Neural cell (in vitro differentiated cells): ENCODE data around the gene PHYH. TPM values are rescaled to one million over a fixed set of nuclear protein-coding genes. Genes with fewer than 3 reads are reported as not detected.
"Not testable (repeated sequence)": the region's sequence is repeated elsewhere in the genome, so short reads cannot be mapped to it uniquely, and the experiment has no call there.

ENCODE experiments used
- H2AFZ ChIP-seq: fragments of 200-600, 300-800 bp; sonication (generic), shearing (Covaris generic); 2 replicates; pipeline ENCODE4 v1.6.0; 2014; ENCODE audit warnings: low read depth, mild to moderate bottlenecking, antibody characterized with exemption, low read length, moderate library complexity
- H3F3A ChIP-seq: fragments of 200-600 bp; shearing (Covaris generic); 2 replicates; pipeline ENCODE4 v1.6.1; 2016; ENCODE audit warnings: mild to moderate bottlenecking, moderate library complexity, mixed read lengths, antibody characterized with exemption, low read length; ENCODE audit not compliant: insufficient read depth, poor library complexity, severe bottlenecking
- H3K27ac ChIP-seq: fragments of 200-600, 300-800 bp; sonication (generic), shearing (Covaris generic); 2 replicates; pipeline ENCODE4 v1.5.1; 2014; ENCODE audit warnings: mild to moderate bottlenecking, low read length, moderate library complexity
- H3K27me3 ChIP-seq: fragments of 300-800, 200-600 bp; sonication (generic), shearing (Covaris generic); 2 replicates; pipeline ENCODE4 v1.6.0; 2014; ENCODE audit warnings: mild to moderate bottlenecking, low read depth, low read length, moderate library complexity; ENCODE audit not compliant: insufficient read depth
- H3K36me3 ChIP-seq: fragments of 300-800, 200-600 bp; sonication (generic), shearing (Covaris generic); 2 replicates; pipeline ENCODE4 v1.5.1; 2014; ENCODE audit warnings: mild to moderate bottlenecking, antibody characterized with exemption, low read length, moderate library complexity; ENCODE audit not compliant: insufficient read depth
- H3K4me2 ChIP-seq: fragments of 300-800, 200-600 bp; sonication (generic), shearing (Covaris generic); 2 replicates; pipeline ENCODE4 v1.6.0; 2014; ENCODE audit warnings: mild to moderate bottlenecking, low read length
- H3K4me3 ChIP-seq: fragments of 300-800, 200-600 bp; sonication (generic), shearing (Covaris generic); 2 replicates; pipeline ENCODE4 v1.5.1; 2014; ENCODE audit warnings: mild to moderate bottlenecking, low read length, moderate library complexity
- H3K79me2 ChIP-seq: fragments of 200-600 bp; shearing (Covaris generic); replicated peaks from 2 replicates; pipeline ENCODE4 v1.6.0; 2014; ENCODE audit warnings: mild to moderate bottlenecking, low read length, moderate library complexity; ENCODE audit not compliant: insufficient read depth
- H3K9ac ChIP-seq: fragments of 300-800, 200-600 bp; sonication (generic), shearing (Covaris generic); 2 replicates; pipeline ENCODE4 v1.6.1; 2016; ENCODE audit warnings: mild to moderate bottlenecking, low read length, mixed read lengths
- H3K9me2 ChIP-seq: fragments of 200-600 bp; shearing (Covaris generic); 2 replicates; pipeline ENCODE4 v1.6.1; 2016; ENCODE audit warnings: mild to moderate bottlenecking, low read length, mixed read lengths; ENCODE audit not compliant: insufficient read depth
- H3K9me3 ChIP-seq: fragments of 200-600, 300-800 bp; sonication (generic), shearing (Covaris generic); 2 replicates; pipeline ENCODE4 v1.6.1; 2016; ENCODE audit warnings: mild to moderate bottlenecking, mixed run types, low read length, moderate library complexity, mixed read lengths
- H4K20me1 ChIP-seq: fragments of 200-600 bp; shearing (Covaris generic); 2 replicates; pipeline ENCODE4 v1.6.1; 2016; ENCODE audit warnings: mild to moderate bottlenecking, mixed run types; ENCODE audit not compliant: insufficient read depth
- CTCF ChIP-seq: fragments of 450-650 bp; IDR thresholded peaks from 2 replicates; pipeline ENCODE4 v1.5.1; 2014; ENCODE audit warnings: antibody characterized with exemption, mild to moderate bottlenecking, moderate library complexity; ENCODE audit not compliant: poor library complexity, severe bottlenecking
- EP300 ChIP-seq: fragments of 450-650 bp; conservative IDR thresholded peaks from 2 replicates; pipeline ENCODE4 v1.6.1; 2014; ENCODE audit warnings: antibody characterized with exemption, mild to moderate bottlenecking, moderate library complexity; ENCODE audit not compliant: poor library complexity, severe bottlenecking
- EZH2 ChIP-seq: fragments of 200-600, 300-800 bp; shearing (Covaris generic), sonication (generic); IDR thresholded peaks from 2 replicates; pipeline ENCODE4 v1.6.1; 2014; ENCODE audit warnings: antibody characterized with exemption, low read length, borderline replicate concordance, mild to moderate bottlenecking; ENCODE audit not compliant: insufficient read depth, poor library complexity, severe bottlenecking
- MXI1 ChIP-seq: fragments of 450-650 bp; conservative IDR thresholded peaks from 2 replicates; pipeline ENCODE4 v1.6.1; 2014; ENCODE audit warnings: antibody characterized with exemption, mild to moderate bottlenecking; ENCODE audit not compliant: poor library complexity, severe bottlenecking
- POLR2AphosphoS5 ChIP-seq: IDR thresholded peaks from 2 replicates; pipeline ENCODE4 v1.6.1; 2012
- RAD21 ChIP-seq: fragments of 450-650 bp; conservative IDR thresholded peaks from 2 replicates; pipeline ENCODE4 v1.6.1; 2014; ENCODE audit warnings: antibody characterized with exemption, mild to moderate bottlenecking, moderate library complexity
- REST ChIP-seq: IDR thresholded peaks from 2 replicates; pipeline ENCODE4 v1.6.1; 2012; ENCODE audit warnings: borderline replicate concordance
- SMC3 ChIP-seq: fragments of 450-650 bp; conservative IDR thresholded peaks from 2 replicates; pipeline ENCODE4 v1.6.1; 2014; ENCODE audit warnings: antibody characterized with exemption, mild to moderate bottlenecking, moderate library complexity; ENCODE audit not compliant: poor library complexity
- TAF1 ChIP-seq: IDR thresholded peaks from 2 replicates; pipeline ENCODE4 v1.6.1; 2012; ENCODE audit warnings: low read depth
- polyA plus RNA-seq: library from polyadenylated mRNA; depleted of rRNA; stranded (reverse); fragments of >200 nt; gene quantifications from 2 replicates; pipeline ENCODE4 v1.2.3, GENCODE V29; 2014

Gene PHYH
- polyA plus RNA-seq, 1 donor from 2014 or later = 7.7 TPM

GRCh38 chr10:13276146-13276545 is 23.7 kb downstream of the PHYH start:
- H3K9ac ChIP-seq, H3K27me3 ChIP-seq, H3K9me3 ChIP-seq, H3K27ac ChIP-seq, H3K36me3 ChIP-seq, H3K79me2 ChIP-seq, H2AFZ ChIP-seq, H3F3A ChIP-seq, H4K20me1 ChIP-seq, H3K9me2 ChIP-seq, H3K4me3 ChIP-seq, H3K4me2 ChIP-seq: not testable (repeated sequence)

DNA sequence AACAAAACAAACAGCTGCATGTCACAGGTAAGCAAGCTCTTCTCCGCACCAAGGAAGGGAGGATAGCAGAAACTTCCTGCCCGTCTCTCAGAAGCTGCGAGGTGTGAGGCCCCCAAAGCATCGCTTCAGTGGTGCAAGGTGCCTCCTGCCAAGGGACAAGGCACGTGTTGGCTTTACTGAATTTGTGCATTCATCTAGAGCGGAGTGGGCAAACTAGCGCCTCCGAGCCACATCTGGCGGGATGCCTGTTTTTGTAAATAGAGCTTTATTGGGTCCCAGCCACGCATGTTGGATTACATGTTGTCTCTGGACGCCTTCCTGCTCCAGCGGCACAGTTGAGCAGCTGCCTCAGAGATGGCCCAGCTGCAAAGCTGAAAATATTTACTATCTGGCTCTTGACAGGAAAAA is 27.7 kb downstream of the PHYH start:
- Histone ChIP-seq H3K9me3 (no peaks in the 10 kb centered on the region), H3K27ac (no peak overlapping the region), H2AFZ (no peak overlapping the region), H3K79me2 (no peaks in the 10 kb centered on the region), H3K9ac (no peak overlapping the region), H3K4me2 (no peak overlapping the region), H3F3A (no peaks in the 10 kb centered on the region), H3K27me3 (no peaks in the 10 kb centered on the region), H3K36me3 (no peaks in the 10 kb centered on the region), H3K4me3 (no peak overlapping the region), H4K20me1 (no peaks in the 10 kb centered on the region), H3K9me2 (no peaks in the 10 kb centered on the region)
- TF ChIP-seq EZH2 = no peak
- TF ChIP-seq MXI1 = no peak
- no peak for TF ChIP-seq EP300
- no peak for TF ChIP-seq TAF1
- TF ChIP-seq REST = no peak
- TF ChIP-seq CTCF = no peak
- no peak for TF ChIP-seq SMC3
- no peak for TF ChIP-seq POLR2AphosphoS5
- no peak for TF ChIP-seq RAD21

DNA sequence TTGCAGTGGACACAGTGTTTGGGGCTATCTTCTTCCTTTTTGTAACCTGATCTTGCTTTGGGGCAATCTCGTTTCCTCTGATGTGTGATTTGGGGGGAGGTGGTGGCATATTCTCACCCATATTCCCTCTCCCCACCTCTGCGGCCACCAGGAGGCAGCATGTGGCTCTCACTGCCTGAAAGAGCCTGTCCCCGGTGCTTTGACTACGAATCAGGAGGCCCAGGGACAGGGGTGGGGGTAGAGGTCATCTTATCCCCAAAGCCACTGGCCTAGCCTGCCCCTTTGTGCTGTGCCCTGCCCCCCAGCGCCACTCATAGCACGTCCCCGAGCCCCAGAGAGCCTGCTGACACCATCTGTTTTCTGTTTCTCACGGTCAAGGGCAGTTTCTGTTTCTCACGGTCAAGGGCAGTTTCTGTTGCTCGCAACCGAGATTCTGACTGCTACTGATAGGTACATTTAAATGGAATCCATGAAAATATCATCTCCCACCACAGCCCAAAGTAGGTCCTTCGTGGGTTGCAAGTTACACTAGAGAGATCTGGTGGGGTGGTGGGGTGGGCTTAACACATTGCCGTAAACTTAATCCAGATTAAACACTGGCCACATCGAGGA is 28.2 kb downstream of the PHYH start:
- Histone ChIP-seq H3K4me3 (no peak overlapping the region), H3K9ac (no peak overlapping the region), H3K36me3 (no peaks in the 10 kb centered on the region), H3K27ac (no peak overlapping the region), H3K9me2 (no peaks in the 10 kb centered on the region), H4K20me1 (no peaks in the 10 kb centered on the region), H3K4me2 (no peak overlapping the region), H3K9me3 (no peaks in the 10 kb centered on the region), H2AFZ (no peak overlapping the region), H3K27me3 (no peaks in the 10 kb centered on the region), H3F3A (no peaks in the 10 kb centered on the region), H3K79me2 (no peaks in the 10 kb centered on the region)
- TF ChIP-seq EP300 (no peak), EZH2 (no peak), MXI1 (no peak)
